Loucy (cell line): ENCODE data around the gene ATP11A.

Experiments used
- H2AFZ ChIP-seq: fragments of 200-600 bp; sonication (generic); 2 replicates; pipeline ENCODE4 v1.6.0; 2016; ENCODE audit warnings: antibody characterized with exemption, mild to moderate bottlenecking, low read length, moderate library complexity
- H3F3A ChIP-seq: fragments of 200-600 bp; 2 replicates; pipeline ENCODE4 v1.6.0; 2016; ENCODE audit warnings: antibody characterized with exemption, low read depth, mild to moderate bottlenecking
- H3K27me3 ChIP-seq: fragments of 200-600 bp; sonication (generic); 2 replicates; pipeline ENCODE4 v1.6.1; 2014; ENCODE audit warnings: low read length, mild to moderate bottlenecking; ENCODE audit not compliant: insufficient read depth, poor library complexity, severe bottlenecking
- H3K36me3 ChIP-seq: fragments of 200-600 bp; sonication (generic); 2 replicates; pipeline ENCODE4 v1.6.1; 2016; ENCODE audit warnings: low read length; ENCODE audit not compliant: insufficient read depth
- H3K4me1 ChIP-seq: fragments of 200-600 bp; sonication (generic); 2 replicates; pipeline ENCODE4 v1.5.1; 2014; ENCODE audit warnings: low read length, mild to moderate bottlenecking; ENCODE audit not compliant: insufficient read depth, poor library complexity, severe bottlenecking
- H3K4me2 ChIP-seq: fragments of 200-600 bp; sonication (generic); 2 replicates; pipeline ENCODE4 v1.6.0; 2014; ENCODE audit warnings: antibody characterized with exemption, low read length, low read depth, mild to moderate bottlenecking; ENCODE audit not compliant: poor library complexity, severe bottlenecking
- H3K4me3 ChIP-seq: fragments of 200-600 bp; sonication (generic); 2 replicates; pipeline ENCODE4 v1.5.1; 2014; ENCODE audit warnings: low read length, mild to moderate bottlenecking, mixed read lengths; ENCODE audit not compliant: poor library complexity, severe bottlenecking
- H3K79me2 ChIP-seq: fragments of 200-600 bp; sonication (generic); 2 replicates; pipeline ENCODE4 v1.6.1; 2014; ENCODE audit warnings: low read length; ENCODE audit not compliant: insufficient read depth
- H3K9ac ChIP-seq: fragments of 200-600 bp; sonication (generic); 2 replicates; pipeline ENCODE4 v1.6.0; 2014; ENCODE audit warnings: mild to moderate bottlenecking, low read depth, low read length, moderate library complexity; ENCODE audit not compliant: poor library complexity, severe bottlenecking
- H3K9me2 ChIP-seq: fragments of 200-600 bp; sonication (generic); replicated peaks from 2 replicates; pipeline ENCODE4 v1.6.1; 2016; ENCODE audit warnings: low read depth, low read length, mixed read lengths
- H3K9me3 ChIP-seq: fragments of 200-600 bp; sonication (generic); 2 replicates; pipeline ENCODE4 v1.6.1; 2014; ENCODE audit warnings: mild to moderate bottlenecking, antibody characterized with exemption, low read length, low read depth; ENCODE audit not compliant: insufficient read depth
- H4K20me1 ChIP-seq: fragments of 200-600 bp; sonication (generic); 2 replicates; pipeline ENCODE4 v1.6.0; 2014; ENCODE audit warnings: antibody characterized with exemption, low read length, mild to moderate bottlenecking; ENCODE audit not compliant: insufficient read depth, poor library complexity, severe bottlenecking
- CTCF ChIP-seq: fragments of 200-600 bp; sonication (generic); conservative IDR thresholded peaks from 2 replicates; pipeline ENCODE4 v1.5.1; 2014; ENCODE audit warnings: mild to moderate bottlenecking, antibody characterized with exemption, low read length
- EZH2phosphoT487 ChIP-seq: fragments of 200-600 bp; IDR thresholded peaks from 2 replicates; pipeline ENCODE4 v1.6.1; 2018; ENCODE audit warnings: antibody characterized with exemption, mild to moderate bottlenecking, moderate library complexity, borderline replicate concordance

The ATP11A gene

GRCh38 chr13:112664501-112665203 lies 25.2 kb upstream of the ATP11A start:
- H3K9me2 ChIP-seq: no peaks in the 10 kb centered on the region
- no peak overlapping the region for H2AFZ ChIP-seq
- no peaks in the 10 kb centered on the region for H3K4me1 ChIP-seq
- no peaks in the 10 kb centered on the region for H3F3A ChIP-seq
- H3K36me3 ChIP-seq: no peaks in the 10 kb centered on the region
- H4K20me1 ChIP-seq: no peaks in the 10 kb centered on the region
- H3K27me3 ChIP-seq: no peaks in the 10 kb centered on the region
- TF ChIP-seq CTCF (no peak), EZH2phosphoT487 (no peak)
- H3K9ac ChIP-seq: no peak overlapping the region
- no peak overlapping the region for H3K4me3 ChIP-seq
- H3K9me3 ChIP-seq: no peaks in the 10 kb centered on the region
- no peak overlapping the region for H3K4me2 ChIP-seq
- no peaks in the 10 kb centered on the region for H3K79me2 ChIP-seq

GRCh38 chr13:112668924-112669323 lies 20.9 kb upstream of the ATP11A start:
- H3K27me3 ChIP-seq: no peaks in the 10 kb centered on the region
- no peaks in the 10 kb centered on the region for H3K9me2 ChIP-seq
- no peaks in the 10 kb centered on the region for H4K20me1 ChIP-seq
- no peak overlapping the region for H3K4me3 ChIP-seq
- H3F3A ChIP-seq: no peaks in the 10 kb centered on the region
- H2AFZ ChIP-seq: no peak overlapping the region
- no peaks in the 10 kb centered on the region for H3K36me3 ChIP-seq
- H3K9ac ChIP-seq: no peak overlapping the region
- no peaks in the 10 kb centered on the region for H3K79me2 ChIP-seq
- no peaks in the 10 kb centered on the region for H3K9me3 ChIP-seq
- peaks cover 1% of the 10 kb centered on the region for H3K4me1 ChIP-seq
- H3K4me2 ChIP-seq: no peak overlapping the region
- TF ChIP-seq CTCF: no peak
- no peak for TF ChIP-seq EZH2phosphoT487

- Histone ChIP-seq H3K4me1 (peaks cover 4% of the 10 kb centered on the region), H3K4me3 (no peak overlapping the region), H3K36me3 (no peaks in the 10 kb centered on the region), H3K9ac (no peak overlapping the region), H2AFZ (no peak overlapping the region), H3K9me3 (no peaks in the 10 kb centered on the region), H3K9me2 (no peaks in the 10 kb centered on the region), H3K27me3 (no peaks in the 10 kb centered on the region), H3K79me2 (no peaks in the 10 kb centered on the region), H3F3A (no peaks in the 10 kb centered on the region), H4K20me1 (no peaks in the 10 kb centered on the region), H3K4me2 (no peak overlapping the region)
- TF ChIP-seq CTCF (no peak), EZH2phosphoT487 (no peak)
Observed at GRCh38 chr13:112669881-112670499, 19.8 kb upstream of the ATP11A start.
